Measurements from ENCODE around the gene CRAT. TPM values are rescaled to one million over a fixed set of nuclear protein-coding genes. Genes with fewer than 3 reads are reported as not detected.
"Not testable (repeated sequence)": the region's sequence is repeated elsewhere in the genome, so short reads cannot be mapped to it uniquely, and the experiment has no call there.

The CRAT gene
- total RNA-seq, 3 donors from 2014 or later: 18.7 to 74.7 (median 35.7) TPM

GRCh38 chr9:129136446-129137035, 25.9 kb upstream of the CRAT start:
- Histone ChIP-seq H3K36me3 (no peaks in the 10 kb centered on the region), H3K27ac (no peak overlapping the region), H3K9me3 (no peaks in the 10 kb centered on the region), H3K4me1 (peaks cover 13 to 15% of the 10 kb centered on the region in 2 donors), H3K4me3 (no peak overlapping the region), H3K27me3 (no peaks in the 10 kb centered on the region)
- intact Hi-C loops (cut with DNase I; ENCODE audit: low total_unique reads): no loop called here
- DNase-seq (ENCODE audit: low spot score in 2 of 2): no peak
- TF ChIP-seq POLR2A (IDR thresholded peaks at IDR 0.05): no peak
- no peak for TF ChIP-seq POLR2AphosphoS5 (IDR thresholded peaks at IDR 0.05)
- TF ChIP-seq CTCF (IDR thresholded peaks at IDR 0.05): no peak

- H3K4me3 ChIP-seq: no peak overlapping the region
- TF ChIP-seq POLR2A (IDR thresholded peaks at IDR 0.05) (no peak), CTCF (IDR thresholded peaks at IDR 0.05) (no peak), POLR2AphosphoS5 (IDR thresholded peaks at IDR 0.05) (no peak)
- H3K27ac ChIP-seq: no peak overlapping the region
- no peak for DNase-seq (ENCODE audit: low spot score in 2 of 2)
- H3K27me3 ChIP-seq: no peaks in the 10 kb centered on the region
- no peaks in the 10 kb centered on the region for H3K36me3 ChIP-seq
- no peaks in the 10 kb centered on the region for H3K9me3 ChIP-seq
- intact Hi-C loops (cut with DNase I; ENCODE audit: low total_unique reads): no loop called here
- H3K4me1 ChIP-seq: peaks cover 4 to 5% of the 10 kb centered on the region in 2 donors
These were observed 24.9 kb upstream of the CRAT start for GRCh38 chr9:129135476-129135875.

- TF ChIP-seq POLR2AphosphoS5 (IDR thresholded peaks at IDR 0.05): no peak
- no peak for TF ChIP-seq CTCF (IDR thresholded peaks at IDR 0.05)
- TF ChIP-seq POLR2A (IDR thresholded peaks at IDR 0.05): no peak
- intact Hi-C loops (cut with DNase I; ENCODE audit: low total_unique reads): no loop called here
- H3K36me3 ChIP-seq: no peaks in the 10 kb centered on the region
These were observed 22.5 kb upstream of the CRAT start for GRCh38 chr9:129133082-129133481.

GRCh38 chr9:129131300-129132145, 20.9 kb upstream of the CRAT start:
- H3K9me3 ChIP-seq: no peaks in the 10 kb centered on the region
- DNase-seq (ENCODE audit: low spot score in 2 of 2): peak; percentile 59 to 78
- TF ChIP-seq POLR2AphosphoS5 (IDR thresholded peaks at IDR 0.05) (no peak), CTCF (IDR thresholded peaks at IDR 0.05) (peak; percentile 94 to 98 (median 97))
- no peaks in the 10 kb centered on the region for H3K4me1 ChIP-seq
- H3K27ac ChIP-seq: no peak overlapping the region
- H3K4me3 ChIP-seq: no peak overlapping the region
- intact Hi-C loops (cut with DNase I; ENCODE audit: low total_unique reads): no loop called here
- H3K36me3 ChIP-seq: no peaks in the 10 kb centered on the region
- H3K27me3 ChIP-seq: no peaks in the 10 kb centered on the region

More at GRCh38 chr9:129133082-129133481, 22.5 kb upstream of the CRAT start:
- no peaks in the 10 kb centered on the region for H3K27me3 ChIP-seq
- no peak overlapping the region for H3K4me3 ChIP-seq
- H3K27ac ChIP-seq: no peak overlapping the region
- no peaks in the 10 kb centered on the region for H3K9me3 ChIP-seq
- no peaks in the 10 kb centered on the region for H3K4me1 ChIP-seq
- no peak for DNase-seq (ENCODE audit: low spot score in 2 of 2)

GRCh38 chr9:129130791-129131190, 20.2 kb upstream of the CRAT start:
- H3K4me1 ChIP-seq: no peaks in the 10 kb centered on the region
- no peak overlapping the region for H3K27ac ChIP-seq
- no peaks in the 10 kb centered on the region for H3K36me3 ChIP-seq
- no peaks in the 10 kb centered on the region for H3K27me3 ChIP-seq
- no peaks in the 10 kb centered on the region for H3K9me3 ChIP-seq
- no peak for DNase-seq (ENCODE audit: low spot score in 2 of 2)
- TF ChIP-seq POLR2AphosphoS5 (IDR thresholded peaks at IDR 0.05) (no peak), CTCF (IDR thresholded peaks at IDR 0.05) (no peak), POLR2A (IDR thresholded peaks at IDR 0.05) (no peak)
- no peak overlapping the region for H3K4me3 ChIP-seq
- intact Hi-C loops (cut with DNase I; ENCODE audit: low total_unique reads): no loop called here

GRCh38 chr9:129130271-129130670, 19.7 kb upstream of the CRAT start:
- H3K27ac ChIP-seq; intact Hi-C loops (cut with DNase I; ENCODE audit: low total_unique reads); H3K4me1 ChIP-seq; DNase-seq (ENCODE audit: low spot score in 2 of 2); H3K9me3 ChIP-seq; H3K4me3 ChIP-seq; H3K27me3 ChIP-seq; H3K36me3 ChIP-seq: not testable (repeated sequence)

All from breast epithelium (tissue), 4 donors.